GM13977 (cell line): ENCODE data around the gene RASGRF2.
"Not testable (repeated sequence)": the region's sequence is repeated elsewhere in the genome, so short reads cannot be mapped to it uniquely, and the experiment has no call there.

Experiments
- DNase-seq: peaks from one replicate; pipeline ENCODE4 v3.0.0; 2012; ENCODE audit warnings: low spot score
- in situ Hi-C: fragments of 300-500 bp; cut with MboI; formaldehyde crosslinking; loops from one replicate; pipeline ENCODE4 v1.12.0; 2022; ENCODE audit warnings: low sequenced_read_pairs, low pct_unique_long_range_greater_than_20kb, mixed read lengths, inconsistent platforms; ENCODE audit not compliant: unreplicated experiment
- TF ChIP-seq, protein P1 (sequence below): IDR thresholded peaks from 2 replicates; pipeline ENCODE4 v1.5.1; 2012; ENCODE audit warnings: mild to moderate bottlenecking, control low read depth; ENCODE audit not compliant: insufficient read depth; ENCODE audit errors: extremely low read depth, missing control alignments

Gene RASGRF2

GRCh38 chr5:81115261-81115660 is 155.1 kb downstream of the RASGRF2 start:
- TF ChIP-seq, protein P1, sequence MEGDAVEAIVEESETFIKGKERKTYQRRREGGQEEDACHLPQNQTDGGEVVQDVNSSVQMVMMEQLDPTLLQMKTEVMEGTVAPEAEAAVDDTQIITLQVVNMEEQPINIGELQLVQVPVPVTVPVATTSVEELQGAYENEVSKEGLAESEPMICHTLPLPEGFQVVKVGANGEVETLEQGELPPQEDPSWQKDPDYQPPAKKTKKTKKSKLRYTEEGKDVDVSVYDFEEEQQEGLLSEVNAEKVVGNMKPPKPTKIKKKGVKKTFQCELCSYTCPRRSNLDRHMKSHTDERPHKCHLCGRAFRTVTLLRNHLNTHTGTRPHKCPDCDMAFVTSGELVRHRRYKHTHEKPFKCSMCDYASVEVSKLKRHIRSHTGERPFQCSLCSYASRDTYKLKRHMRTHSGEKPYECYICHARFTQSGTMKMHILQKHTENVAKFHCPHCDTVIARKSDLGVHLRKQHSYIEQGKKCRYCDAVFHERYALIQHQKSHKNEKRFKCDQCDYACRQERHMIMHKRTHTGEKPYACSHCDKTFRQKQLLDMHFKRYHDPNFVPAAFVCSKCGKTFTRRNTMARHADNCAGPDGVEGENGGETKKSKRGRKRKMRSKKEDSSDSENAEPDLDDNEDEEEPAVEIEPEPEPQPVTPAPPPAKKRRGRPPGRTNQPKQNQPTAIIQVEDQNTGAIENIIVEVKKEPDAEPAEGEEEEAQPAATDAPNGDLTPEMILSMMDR = no peak
- in situ Hi-C loops = no loop called here
- no peak for DNase-seq

DNA sequence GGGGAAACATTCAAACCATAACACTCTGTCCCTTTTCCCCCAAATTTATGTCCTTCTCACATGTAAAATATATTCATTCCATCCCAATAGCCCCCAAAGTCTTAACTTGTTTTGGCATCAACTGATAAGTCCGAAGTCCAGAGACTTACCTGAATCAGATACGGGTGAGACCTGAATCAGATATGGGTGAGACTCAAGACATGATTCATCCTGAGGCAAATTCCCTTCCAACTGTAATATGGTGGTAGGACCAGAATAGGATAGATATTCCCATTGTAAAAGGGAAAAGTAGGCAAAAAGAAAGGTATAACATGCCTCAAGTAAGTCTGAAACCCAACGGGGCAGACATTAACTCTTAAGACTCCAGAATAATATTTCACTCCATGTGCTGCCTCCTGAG is 157.4 kb downstream of the RASGRF2 start:
- TF ChIP-seq, protein P1 = no peak
- no peak for DNase-seq
- in situ Hi-C loops = no loop called here

- TF ChIP-seq, protein P1 = no peak
- in situ Hi-C loops = no loop called here
- no peak for DNase-seq
These were observed 161.1 kb downstream of the RASGRF2 start for GRCh38 chr5:81121273-81121672.

DNA sequence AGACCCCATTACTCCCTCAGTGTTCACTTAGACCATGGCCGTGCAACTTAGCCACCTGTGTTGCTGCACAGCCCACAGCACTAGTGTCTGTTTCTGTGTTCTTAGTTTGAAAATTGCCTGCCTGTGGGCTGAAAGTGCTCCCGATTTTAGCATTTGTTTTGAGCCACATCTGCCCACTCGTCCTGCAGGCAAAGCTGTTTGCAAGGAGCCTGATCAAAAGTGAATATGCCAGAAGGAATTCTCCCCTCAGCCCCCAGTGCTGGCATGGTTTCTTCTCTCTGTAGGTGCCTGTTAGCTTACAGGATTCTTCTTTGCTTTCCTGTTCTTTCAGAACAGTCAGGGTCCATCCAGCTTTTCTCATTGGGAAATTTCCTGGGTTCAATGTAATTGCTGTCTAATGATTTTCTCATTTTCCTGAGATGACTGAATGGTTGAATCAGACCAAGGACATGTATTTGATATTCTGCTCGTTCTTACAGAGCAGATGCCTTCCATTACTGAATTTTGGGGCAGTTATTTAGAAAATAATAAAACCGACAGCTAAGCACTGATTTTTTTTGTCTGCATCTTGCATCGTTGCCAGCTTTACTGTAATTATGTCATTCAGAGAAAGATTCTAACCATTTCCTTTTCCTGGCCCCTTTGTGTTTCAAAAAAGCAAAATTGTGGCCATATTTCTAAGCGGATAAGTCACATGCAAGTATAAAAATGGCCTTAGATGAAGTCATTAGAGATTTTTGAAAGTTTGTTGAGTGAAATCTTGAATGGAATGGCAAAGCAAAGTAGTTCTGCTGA is 161.9 kb downstream of the RASGRF2 start:
- no peak for DNase-seq
- in situ Hi-C loops = no loop called here
- TF ChIP-seq, protein P1 = no peak

- in situ Hi-C loops, DNase-seq: not testable (repeated sequence)
These were observed 164.5 kb downstream of the RASGRF2 start for GRCh38 chr5:81124689-81125088.

GRCh38 chr5:81125959-81126358 is 165.8 kb downstream of the RASGRF2 start:
- in situ Hi-C loops = no loop called here
- TF ChIP-seq, protein P1 = no peak
- no peak for DNase-seq

DNA sequence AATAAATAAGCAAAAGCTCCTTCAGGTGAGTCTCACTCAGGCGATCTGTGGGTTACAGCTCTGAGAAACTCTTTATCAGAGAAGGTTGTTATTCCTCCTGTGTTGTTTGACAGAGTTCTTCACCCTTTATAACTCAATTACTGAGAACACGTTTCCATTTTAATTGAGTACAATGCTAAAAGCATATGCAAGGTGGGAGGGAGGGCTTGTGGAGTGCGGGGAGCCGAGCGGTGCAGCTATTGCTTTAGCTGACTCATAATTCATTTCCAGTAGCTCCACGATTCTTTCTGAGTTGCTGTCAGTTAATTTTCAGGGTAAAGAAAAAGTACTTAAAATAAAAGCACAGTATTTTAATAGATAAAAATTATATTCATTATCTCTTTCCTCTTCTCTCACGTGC is 168.3 kb downstream of the RASGRF2 start:
- TF ChIP-seq, protein P1 = no peak
- in situ Hi-C loops = no loop called here
- no peak for DNase-seq
